Activated naive CD4-positive, alpha-beta T cell (primary cell): ENCODE data around the gene MIGA2.
A peak's percentile ranks its signal among the peaks of the same experiment; 100 is the strongest.

Experiments used
- DNase-seq, 4 experiments: peaks; one replicate each; lab custom pipeline; 2025; lab: John Stamatoyannopoulos, UW

The MIGA2 gene

GRCh38 chr9:129071526-129072126, 35.2 kb downstream of the MIGA2 start:
- DNase-seq = peak in 1 of 4 experiments; percentile 15

GRCh38 chr9:129072171-129072570, 35.7 kb downstream of the MIGA2 start:
- no peak for DNase-seq

GRCh38 chr9:129073404-129073803, 37.0 kb downstream of the MIGA2 start:
- DNase-seq = no peak

GRCh38 chr9:129074106-129074505, 37.7 kb downstream of the MIGA2 start:
- no peak for DNase-seq

- no peak for DNase-seq
These were observed 39.7 kb downstream of the MIGA2 start for GRCh38 chr9:129075996-129076639.

GRCh38 chr9:129076640-129077037, 40.2 kb downstream of the MIGA2 start:
- no peak for DNase-seq

- no peak for DNase-seq
These were observed 40.8 kb downstream of the MIGA2 start for GRCh38 chr9:129077236-129077635.

GRCh38 chr9:129078691-129079503, 42.5 kb downstream of the MIGA2 start:
- no peak for DNase-seq

- DNase-seq = no peak
These were observed 43.4 kb downstream of the MIGA2 start for GRCh38 chr9:129079829-129080228.

GRCh38 chr9:129080298-129080600, 43.8 kb downstream of the MIGA2 start:
- no peak for DNase-seq

- peak; percentile 95 to 98 (median 97) for DNase-seq
These were observed 44.4 kb downstream of the MIGA2 start, which contains the start of gene DOLPP1 for GRCh38 chr9:129080601-129081387. Gene DOLPP1 (plus strand): TSS chr9:129081111. CDS start chr9:129081132, 21 bp downstream.

- no peak for DNase-seq
These were observed 45.0 kb downstream of the MIGA2 start for GRCh38 chr9:129081388-129081904.

- DNase-seq = no peak
These were observed 47.7 kb downstream of the MIGA2 start for GRCh38 chr9:129084087-129084486.

- no peak for DNase-seq
These were observed 52.8 kb downstream of the MIGA2 start for GRCh38 chr9:129089246-129089645.

- DNase-seq = no peak
These were observed 57.4 kb downstream of the MIGA2 start for GRCh38 chr9:129093602-129094386.

- DNase-seq = no peak
These were observed 58.2 kb downstream of the MIGA2 start for GRCh38 chr9:129094387-129095169.

GRCh38 chr9:129095170-129095667, 58.8 kb downstream of the MIGA2 start:
- no peak for DNase-seq

GRCh38 chr9:129095908-129096307, 59.5 kb downstream of the MIGA2 start:
- DNase-seq = no peak

- no peak for DNase-seq
These were observed 61.4 kb downstream of the MIGA2 start for GRCh38 chr9:129097671-129098306.

GRCh38 chr9:129098328-129098727, 61.9 kb downstream of the MIGA2 start:
- DNase-seq = no peak
